Panc1 (cell line): ENCODE results near the gene F2RL1.

Source experiments
- CTCF ChIP-seq: fragments of 450-650 bp; IDR thresholded peaks from 2 replicates; pipeline ENCODE4 v1.5.1; 2017; ENCODE audit warnings: mild to moderate bottlenecking
- POLR2AphosphoS5 ChIP-seq: IDR thresholded peaks from 2 replicates; pipeline ENCODE4 v1.6.1; 2012; ENCODE audit warnings: mild to moderate bottlenecking, low read depth, low read length, moderate library complexity
- REST ChIP-seq, 2 experiments: IDR thresholded peaks; 2 replicates each; pipeline ENCODE4 v1.6.1; 2011 to 2012; ENCODE audit warnings: low read depth in 2 of 2, control low read depth in 1 of 2, low read length in 1 of 2, mild to moderate bottlenecking in 1 of 2, moderate library complexity in 1 of 2; ENCODE audit not compliant: insufficient read depth in 1 of 2
- SIN3A ChIP-seq: IDR thresholded peaks from 2 replicates; pipeline ENCODE4 v1.6.1; 2012; ENCODE audit warnings: low read depth, mild to moderate bottlenecking, low read length, moderate library complexity, borderline replicate concordance; ENCODE audit not compliant: insufficient read depth
- TCF7L2 ChIP-seq: IDR thresholded peaks from 2 replicates; pipeline ENCODE4 v1.6.1; 2011; ENCODE audit warnings: mild to moderate bottlenecking, low read depth, low read length, inconsistent platforms

- TF ChIP-seq POLR2AphosphoS5, result no peak
- TF ChIP-seq CTCF, result no peak
- no peak for TF ChIP-seq SIN3A
- TF ChIP-seq REST (IDR thresholded peaks at IDR 0.05; ENCODE audit: insufficient read depth in 1 of 2, low read depth in 2 of 2, low read length in 1 of 2), result no peak
- no peak for TF ChIP-seq TCF7L2
Observed at GRCh38 chr5:76794871-76795270, 24.0 kb upstream of the F2RL1 start.
